ENCODE results near the gene CACNG4. TPM values are rescaled to one million over a fixed set of nuclear protein-coding genes. Genes with fewer than 3 reads are reported as not detected.

CACNG4 gene
- total RNA-seq, 1 donor from 2014 or later = 27.5 TPM

DNA sequence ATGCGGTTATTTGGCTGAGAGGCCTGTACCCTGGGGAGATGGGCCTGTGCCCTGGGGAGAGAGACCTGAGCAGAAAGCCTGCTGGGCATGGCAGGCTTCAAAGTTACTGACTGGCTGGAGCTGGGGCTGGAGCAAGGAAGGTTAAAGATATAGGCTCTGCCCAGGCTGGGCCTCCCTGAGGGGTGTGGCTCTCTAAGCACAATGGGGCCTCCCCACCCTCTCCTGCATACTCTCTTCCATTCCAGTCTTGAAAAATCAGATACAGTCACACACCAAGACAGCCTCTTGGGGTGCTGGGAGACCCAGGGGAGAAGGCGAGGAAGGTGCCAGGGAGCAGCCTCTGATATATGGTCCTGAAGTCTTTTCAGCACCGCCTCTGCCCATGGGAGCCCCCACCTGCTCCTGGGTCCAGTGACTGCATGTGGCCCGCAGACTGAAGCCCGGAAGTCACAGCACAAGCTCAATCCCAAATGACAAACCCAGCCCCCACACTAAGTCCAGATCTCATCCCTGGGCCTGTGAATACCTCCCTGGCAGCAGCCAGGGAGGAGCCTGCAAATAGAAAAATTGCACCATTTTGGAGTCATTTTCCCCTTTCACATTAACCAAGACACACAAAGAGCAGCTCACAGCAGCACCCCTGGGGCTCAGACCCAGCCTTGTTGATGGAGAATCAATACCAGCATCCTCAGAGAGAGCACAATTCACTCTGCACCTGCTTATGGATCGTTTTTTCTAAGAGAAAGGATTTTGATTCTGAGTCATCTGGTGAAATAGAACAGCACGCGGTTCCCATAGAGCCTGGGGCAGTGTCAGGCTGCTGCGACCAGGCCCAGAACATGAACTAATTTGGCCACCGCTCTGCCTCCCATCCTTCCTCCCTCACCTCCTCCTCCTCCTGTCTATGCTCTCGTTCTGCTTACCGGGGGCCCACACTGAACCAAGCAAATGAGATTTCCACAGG, 54.2 kb downstream of the CACNG4 start:
- no peaks in the 10 kb centered on the region for H3K27me3 Mint-ChIP-seq
- H3K27ac Mint-ChIP-seq = no peak overlapping the region
- no peaks in the 10 kb centered on the region for H3K9me3 Mint-ChIP-seq
- H3K4me1 Mint-ChIP-seq (ENCODE audit: unreplicated experiment) = peaks cover 17% of the 10 kb centered on the region
- DNase-seq (ENCODE audit: extremely low spot score, unreplicated experiment) = no peak
- TF ChIP-seq, protein P1, sequence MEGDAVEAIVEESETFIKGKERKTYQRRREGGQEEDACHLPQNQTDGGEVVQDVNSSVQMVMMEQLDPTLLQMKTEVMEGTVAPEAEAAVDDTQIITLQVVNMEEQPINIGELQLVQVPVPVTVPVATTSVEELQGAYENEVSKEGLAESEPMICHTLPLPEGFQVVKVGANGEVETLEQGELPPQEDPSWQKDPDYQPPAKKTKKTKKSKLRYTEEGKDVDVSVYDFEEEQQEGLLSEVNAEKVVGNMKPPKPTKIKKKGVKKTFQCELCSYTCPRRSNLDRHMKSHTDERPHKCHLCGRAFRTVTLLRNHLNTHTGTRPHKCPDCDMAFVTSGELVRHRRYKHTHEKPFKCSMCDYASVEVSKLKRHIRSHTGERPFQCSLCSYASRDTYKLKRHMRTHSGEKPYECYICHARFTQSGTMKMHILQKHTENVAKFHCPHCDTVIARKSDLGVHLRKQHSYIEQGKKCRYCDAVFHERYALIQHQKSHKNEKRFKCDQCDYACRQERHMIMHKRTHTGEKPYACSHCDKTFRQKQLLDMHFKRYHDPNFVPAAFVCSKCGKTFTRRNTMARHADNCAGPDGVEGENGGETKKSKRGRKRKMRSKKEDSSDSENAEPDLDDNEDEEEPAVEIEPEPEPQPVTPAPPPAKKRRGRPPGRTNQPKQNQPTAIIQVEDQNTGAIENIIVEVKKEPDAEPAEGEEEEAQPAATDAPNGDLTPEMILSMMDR (conservative IDR thresholded peaks at IDR 0.05) = no peak
- H3K4me3 Mint-ChIP-seq = no peak overlapping the region
- no peaks in the 10 kb centered on the region for H3K36me3 Mint-ChIP-seq

- TF ChIP-seq, protein P1 (conservative IDR thresholded peaks at IDR 0.05) = no peak
- DNase-seq (ENCODE audit: extremely low spot score, unreplicated experiment) = no peak
- Mint-ChIP-seq H3K4me1 (ENCODE audit: unreplicated experiment) (peaks cover 17% of the 10 kb centered on the region), H3K27ac (no peak overlapping the region), H3K27me3 (no peaks in the 10 kb centered on the region), H3K9me3 (no peaks in the 10 kb centered on the region), H3K4me3 (no peak overlapping the region), H3K36me3 (no peaks in the 10 kb centered on the region)
Measured at GRCh38 chr17:67019809-67020208, 55.3 kb downstream of the CACNG4 start.

- TF ChIP-seq, protein P1 (conservative IDR thresholded peaks at IDR 0.05) = no peak
- peaks cover 17% of the 10 kb centered on the region for H3K4me1 Mint-ChIP-seq (ENCODE audit: unreplicated experiment)
- H3K4me3 Mint-ChIP-seq = no peak overlapping the region
- no peaks in the 10 kb centered on the region for H3K9me3 Mint-ChIP-seq
- H3K27me3 Mint-ChIP-seq = no peaks in the 10 kb centered on the region
- H3K27ac Mint-ChIP-seq = no peak overlapping the region
- no peaks in the 10 kb centered on the region for H3K36me3 Mint-ChIP-seq
- no peak for DNase-seq (ENCODE audit: extremely low spot score, unreplicated experiment)
Measured at GRCh38 chr17:67020293-67020766, 55.8 kb downstream of the CACNG4 start.

DNA sequence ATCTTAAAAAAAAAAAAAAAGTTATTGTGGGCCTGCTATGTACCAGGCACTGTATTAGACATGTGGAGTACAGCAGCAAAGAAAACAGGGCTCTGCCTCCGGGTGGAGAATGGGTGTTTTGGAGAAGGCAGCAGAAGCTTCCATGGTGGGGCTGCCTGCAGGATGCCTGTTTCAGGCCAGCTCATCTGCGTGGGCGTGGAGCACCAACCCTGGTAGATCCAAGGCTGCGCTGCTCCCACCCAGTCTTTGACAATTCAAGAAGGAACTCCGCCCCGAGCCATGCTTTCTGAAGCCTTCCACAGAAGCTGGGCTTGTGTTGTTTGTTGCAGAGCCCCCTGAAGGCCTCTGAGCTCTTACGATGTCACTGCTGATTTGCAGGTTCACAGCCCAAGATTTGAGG, 56.7 kb downstream of the CACNG4 start:
- H3K4me1 Mint-ChIP-seq (ENCODE audit: unreplicated experiment) = peaks cover 17% of the 10 kb centered on the region
- H3K4me3 Mint-ChIP-seq = no peak overlapping the region
- TF ChIP-seq, protein P1 (conservative IDR thresholded peaks at IDR 0.05) = no peak
- H3K9me3 Mint-ChIP-seq = no peaks in the 10 kb centered on the region
- no peaks in the 10 kb centered on the region for H3K36me3 Mint-ChIP-seq
- no peak overlapping the region for H3K27ac Mint-ChIP-seq
- no peaks in the 10 kb centered on the region for H3K27me3 Mint-ChIP-seq
- DNase-seq (ENCODE audit: extremely low spot score, unreplicated experiment) = no peak

- TF ChIP-seq, protein P1 (conservative IDR thresholded peaks at IDR 0.05) = no peak
- Mint-ChIP-seq H3K27ac (no peak overlapping the region), H3K27me3 (no peaks in the 10 kb centered on the region), H3K36me3 (no peaks in the 10 kb centered on the region), H3K4me3 (no peak overlapping the region), H3K9me3 (no peaks in the 10 kb centered on the region), H3K4me1 (ENCODE audit: unreplicated experiment) (peaks cover 17% of the 10 kb centered on the region)
- no peak for DNase-seq (ENCODE audit: extremely low spot score, unreplicated experiment)
Measured at GRCh38 chr17:67021743-67022450, 57.4 kb downstream of the CACNG4 start.
